Measurements from ENCODE around the gene SRRM2. TPM values are rescaled to one million over a fixed set of nuclear protein-coding genes. Genes with fewer than 3 reads are reported as not detected.

SRRM2 gene
- total RNA-seq (2021) (679 and 746 TPM in 2 replicates), Bru-seq, nascent RNA (percentile 98 among the genes with signal in this experiment), BruChase-seq, experiment 1, labeled RNA remaining after a 2-hour chase (percentile 100 among the genes with signal in this experiment), BruChase-seq, experiment 2, labeled RNA remaining after a 6-hour chase (percentile 100 among the genes with signal in this experiment)
- long read RNA-seq, partial matches to known transcripts: 4 of 130 reads
- long read RNA-seq, other reads (novel, unspliced or antisense): 122 of 130 reads

GRCh38 chr16:2752035-2752849 lies at the start of gene SRRM2:
TSS of gene SRRM2 (plus strand) at chr16:2752638. CDS start at chr16:2756365, 3,727 bp downstream.
- intact Hi-C loops (cut with micrococcal nuclease; ENCODE audit: unreplicated experiment): loop anchor here (1.0 to 5.0 kb wide), 2 partner anchors 31 to 70 kb away; partner anchors contain the start of gene KCTD5
- ChIA-PET POLR2A (ENCODE audit: unreplicated experiment) (interaction anchor here (0.6 to 0.7 kb wide), 2 partner anchors 109 to 131 kb away, joined by 3 read pairs; partner anchors contain the start of gene FLYWCH2), CTCF (interaction anchor here (0.7 to 0.8 kb wide), 2 partner anchors 116 to 886 kb away, joined by 7 to 8 read pairs; no protein-coding TSS in a partner anchor)
- H3K4me3 ChIP-seq: peak within 1 kb of the TSS; percentile 90
- peak within 1 kb of the TSS; percentile 96 for H3K27ac ChIP-seq
- H4K20me1 ChIP-seq (ENCODE audit: insufficient read depth): peaks cover 42% of the 10 kb centered on the region
- no peaks in the 10 kb centered on the region for H3K9me2 ChIP-seq (ENCODE audit: insufficient read depth)
- no peaks in the 10 kb centered on the region for H3K9me3 ChIP-seq (ENCODE audit: insufficient read depth, low read depth)
- peak within 1 kb of the TSS; percentile 100 for H3K4me2 ChIP-seq
- no TSS peak for BruUV-seq (replicated peaks)
- H3K27me3 ChIP-seq (ENCODE audit: insufficient read depth, low read depth): no peaks in the 10 kb centered on the region
- H3K36me3 ChIP-seq (ENCODE audit: low read depth): peaks cover 12% of the 10 kb centered on the region; the same call in 1 of the 2 replicates
- H2AFZ ChIP-seq: peak within 1 kb of the TSS; percentile 81
- DNase-seq: peak; percentile 86 to 95
- peaks cover 26% of the 10 kb centered on the region for H3K4me1 ChIP-seq (replicated peaks; ENCODE audit: insufficient read depth)
- peaks cover 37% of the 10 kb centered on the region for H3F3A ChIP-seq (ENCODE audit: insufficient read depth, low read depth)
- peaks cover 67% of the 10 kb centered on the region for H3K79me2 ChIP-seq (ENCODE audit: low read depth)
- TF ChIP-seq EZH2 (IDR thresholded peaks at IDR 0.05; ENCODE audit: low read depth): no peak
- TF ChIP-seq, protein P1, sequence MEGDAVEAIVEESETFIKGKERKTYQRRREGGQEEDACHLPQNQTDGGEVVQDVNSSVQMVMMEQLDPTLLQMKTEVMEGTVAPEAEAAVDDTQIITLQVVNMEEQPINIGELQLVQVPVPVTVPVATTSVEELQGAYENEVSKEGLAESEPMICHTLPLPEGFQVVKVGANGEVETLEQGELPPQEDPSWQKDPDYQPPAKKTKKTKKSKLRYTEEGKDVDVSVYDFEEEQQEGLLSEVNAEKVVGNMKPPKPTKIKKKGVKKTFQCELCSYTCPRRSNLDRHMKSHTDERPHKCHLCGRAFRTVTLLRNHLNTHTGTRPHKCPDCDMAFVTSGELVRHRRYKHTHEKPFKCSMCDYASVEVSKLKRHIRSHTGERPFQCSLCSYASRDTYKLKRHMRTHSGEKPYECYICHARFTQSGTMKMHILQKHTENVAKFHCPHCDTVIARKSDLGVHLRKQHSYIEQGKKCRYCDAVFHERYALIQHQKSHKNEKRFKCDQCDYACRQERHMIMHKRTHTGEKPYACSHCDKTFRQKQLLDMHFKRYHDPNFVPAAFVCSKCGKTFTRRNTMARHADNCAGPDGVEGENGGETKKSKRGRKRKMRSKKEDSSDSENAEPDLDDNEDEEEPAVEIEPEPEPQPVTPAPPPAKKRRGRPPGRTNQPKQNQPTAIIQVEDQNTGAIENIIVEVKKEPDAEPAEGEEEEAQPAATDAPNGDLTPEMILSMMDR (conservative IDR thresholded peaks at IDR 0.05): no peak

- no peaks in the 10 kb centered on the region; the same call in 1 of the 2 replicates for H3F3A ChIP-seq (ENCODE audit: insufficient read depth, low read depth)
- no peaks in the 10 kb centered on the region for H3K4me1 ChIP-seq (replicated peaks; ENCODE audit: insufficient read depth)
- no peaks in the 10 kb centered on the region for H4K20me1 ChIP-seq (ENCODE audit: insufficient read depth)
- no peaks in the 10 kb centered on the region for H3K9me2 ChIP-seq (ENCODE audit: insufficient read depth)
- intact Hi-C loops (cut with micrococcal nuclease; ENCODE audit: unreplicated experiment): no loop called here
- H3K4me2 ChIP-seq: no peak overlapping the region
- no peaks in the 10 kb centered on the region for H3K27me3 ChIP-seq (ENCODE audit: insufficient read depth, low read depth)
- POLR2A ChIA-PET (ENCODE audit: unreplicated experiment): interaction anchor here (0.6 kb wide), 1 partner anchor 21 kb away, joined by 6 read pairs; the partner anchor contains the start of gene KCTD5
- no peak overlapping the region for H3K27ac ChIP-seq
- TF ChIP-seq, protein P1 (conservative IDR thresholded peaks at IDR 0.05): no peak
- CTCF ChIA-PET: no interaction called here
- H3K79me2 ChIP-seq (ENCODE audit: low read depth): no peaks in the 10 kb centered on the region
- no peaks in the 10 kb centered on the region for H3K9me3 ChIP-seq (ENCODE audit: insufficient read depth, low read depth)
- DNase-seq: no peak
- no TSS peak for BruUV-seq (replicated peaks)
- no peaks in the 10 kb centered on the region for H3K36me3 ChIP-seq (ENCODE audit: low read depth)
- no peak overlapping the region for H3K4me3 ChIP-seq
- H2AFZ ChIP-seq: no peak overlapping the region
These were observed 49.3 kb upstream of the SRRM2 start for GRCh38 chr16:2702871-2703745.

All from PC-9 (cell line).